ENCODE results near the gene HLA-DPA1.
"Not testable (repeated sequence)": the region's sequence is repeated elsewhere in the genome, so short reads cannot be mapped to it uniquely, and the experiment has no call there.

Gene HLA-DPA1

GRCh38 chr6:33064723-33065122, 8.7 kb downstream of the HLA-DPA1 start:
- DNase-seq (ENCODE audit: low spot score): no peak

- not testable (repeated sequence) for DNase-seq (ENCODE audit: low spot score)
These were observed 10.0 kb downstream of the HLA-DPA1 start for GRCh38 chr6:33063435-33063834.

GRCh38 chr6:33061987-33062386, 11.5 kb downstream of the HLA-DPA1 start:
- no peak for DNase-seq (ENCODE audit: low spot score)

GRCh38 chr6:33057222-33058150, 16.0 kb downstream of the HLA-DPA1 start:
- DNase-seq (ENCODE audit: low spot score): no peak

- no peak for DNase-seq (ENCODE audit: low spot score)
These were observed 20.2 kb downstream of the HLA-DPA1 start for GRCh38 chr6:33053230-33053629.

- DNase-seq (ENCODE audit: low spot score): no peak
These were observed 20.8 kb downstream of the HLA-DPA1 start for GRCh38 chr6:33052627-33053026.

GRCh38 chr6:33050014-33050810, 23.2 kb downstream of the HLA-DPA1 start:
- no peak for DNase-seq (ENCODE audit: low spot score)

GRCh38 chr6:33049323-33050013, 24.0 kb downstream of the HLA-DPA1 start:
- DNase-seq (ENCODE audit: low spot score): no peak

GRCh38 chr6:33040157-33040556, 33.3 kb downstream of the HLA-DPA1 start:
- no peak for DNase-seq (ENCODE audit: low spot score)

GRCh38 chr6:33036535-33036934, 36.9 kb downstream of the HLA-DPA1 start:
- DNase-seq (ENCODE audit: low spot score): no peak

- no peak for DNase-seq (ENCODE audit: low spot score)
These were observed 38.9 kb downstream of the HLA-DPA1 start for GRCh38 chr6:33034554-33034953.

GRCh38 chr6:33030245-33030644, 43.2 kb downstream of the HLA-DPA1 start:
- DNase-seq (ENCODE audit: low spot score): no peak

- peak; percentile 60 for DNase-seq (ENCODE audit: low spot score)
These were observed 43.9 kb downstream of the HLA-DPA1 start for GRCh38 chr6:33029328-33030184.

GRCh38 chr6:33028220-33028849, 45.1 kb downstream of the HLA-DPA1 start:
- no peak for DNase-seq (ENCODE audit: low spot score)

- no peak for DNase-seq (ENCODE audit: low spot score)
These were observed 48.9 kb downstream of the HLA-DPA1 start for GRCh38 chr6:33024521-33024920.

- DNase-seq (ENCODE audit: low spot score): no peak
These were observed 49.9 kb downstream of the HLA-DPA1 start for GRCh38 chr6:33023536-33023935.

GRCh38 chr6:33021917-33022316, 51.5 kb downstream of the HLA-DPA1 start:
- no peak for DNase-seq (ENCODE audit: low spot score)

GRCh38 chr6:33019372-33019771, 54.1 kb downstream of the HLA-DPA1 start:
- DNase-seq (ENCODE audit: low spot score): no peak

- DNase-seq (ENCODE audit: low spot score): peak; percentile 81
These were observed 54.5 kb downstream of the HLA-DPA1 start for GRCh38 chr6:33018904-33019303.

- no peak for DNase-seq (ENCODE audit: low spot score)
These were observed 55.0 kb downstream of the HLA-DPA1 start for GRCh38 chr6:33018418-33018817.

Measured in germinal center (tissue), 1 donor.